HG03139 (cell line): Measurements from ENCODE around the gene PXYLP1.

ENCODE experiments used
- ATAC-seq: cut with Tn5 transposase; IDR thresholded peaks from one replicate; pipeline ENCODE4 v1.9.1; 2021; ENCODE audit not compliant: unreplicated experiment

The PXYLP1 gene

GRCh38 chr3:141342386-141342785 lies 110.8 kb downstream of the PXYLP1 start:
- ATAC-seq, result no peak

DNA sequence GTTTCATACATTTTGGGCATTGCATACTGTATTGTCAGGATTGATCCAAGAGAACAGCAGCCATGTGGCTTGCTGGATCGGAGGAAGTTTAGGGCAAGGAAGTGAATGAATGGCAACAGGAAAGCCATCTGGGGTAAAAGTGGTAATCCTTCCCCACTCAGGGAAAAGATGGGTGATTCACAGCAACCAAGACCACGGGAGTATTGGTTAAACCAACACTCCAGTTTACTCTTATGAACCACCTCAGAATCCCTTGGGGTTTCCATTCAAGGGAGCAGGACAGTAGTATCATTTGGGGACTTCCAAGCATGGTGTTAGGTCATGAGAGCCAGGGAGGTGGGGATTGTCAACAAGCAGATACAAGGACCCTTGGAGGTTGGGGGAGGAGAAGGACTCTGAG lies 111.5 kb downstream of the PXYLP1 start:
- ATAC-seq, result no peak

GRCh38 chr3:141343865-141344271 lies 112.2 kb downstream of the PXYLP1 start:
- ATAC-seq, result no peak
